NCI-H2107 (cell line): ENCODE results near the gene PAWR.
"Not testable (repeated sequence)": the region's sequence is repeated elsewhere in the genome, so short reads cannot be mapped to it uniquely, and the experiment has no call there.

Source experiments
- DNase-seq: peaks from one replicate; lab custom pipeline; 2025; lab: John Stamatoyannopoulos, UW

PAWR gene

DNA sequence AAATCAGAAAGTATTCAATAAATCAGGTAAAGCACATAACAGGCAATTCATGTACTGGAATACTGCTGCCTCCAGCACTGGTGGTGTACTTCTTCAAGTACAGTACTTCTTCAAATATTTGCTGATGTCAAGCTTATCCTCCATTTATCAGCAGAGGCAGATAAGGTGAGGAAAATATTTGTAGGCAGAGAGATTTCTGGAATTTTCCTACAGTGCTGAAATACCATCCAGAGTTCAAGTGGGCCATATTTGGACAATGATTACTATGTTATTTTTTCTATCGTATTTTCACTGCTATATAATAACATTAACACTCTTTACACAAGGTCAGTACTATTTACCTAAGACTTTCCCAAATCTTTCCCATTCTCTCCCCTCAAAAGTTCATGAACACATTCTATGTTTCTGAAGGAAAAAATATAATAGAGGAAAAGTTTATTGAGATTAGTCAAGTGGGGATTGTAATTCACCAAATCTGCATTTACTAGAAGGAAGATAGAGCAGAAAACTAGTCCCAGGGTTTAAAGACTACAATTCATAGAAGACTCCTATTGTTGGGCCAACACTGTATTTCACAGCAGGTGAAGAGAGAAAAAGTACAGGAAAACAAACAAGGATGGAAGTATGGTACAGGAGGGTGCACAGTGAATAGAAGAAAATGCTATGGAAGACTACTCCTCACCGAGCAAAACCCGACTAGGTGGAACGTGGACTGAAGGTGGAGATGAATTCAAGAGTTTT lies 141.1 kb downstream of the PAWR start:
- no peak for DNase-seq

DNA sequence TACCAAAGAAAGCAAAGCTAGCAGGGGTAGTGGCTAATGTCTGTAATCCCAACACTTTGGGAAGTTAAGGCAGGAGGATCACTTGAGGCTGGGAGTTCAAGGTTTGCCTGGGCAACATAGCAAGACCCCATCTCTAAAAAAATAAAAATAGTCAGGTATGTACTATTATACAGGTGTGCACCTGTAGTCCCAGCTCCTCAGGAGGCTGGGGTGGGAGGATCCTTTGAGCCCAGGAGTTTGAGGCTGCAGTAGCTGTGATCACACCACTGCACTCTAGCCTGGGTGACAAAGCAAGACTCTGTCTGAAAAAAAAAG lies 142.2 kb downstream of the PAWR start:
- DNase-seq: no peak

DNA sequence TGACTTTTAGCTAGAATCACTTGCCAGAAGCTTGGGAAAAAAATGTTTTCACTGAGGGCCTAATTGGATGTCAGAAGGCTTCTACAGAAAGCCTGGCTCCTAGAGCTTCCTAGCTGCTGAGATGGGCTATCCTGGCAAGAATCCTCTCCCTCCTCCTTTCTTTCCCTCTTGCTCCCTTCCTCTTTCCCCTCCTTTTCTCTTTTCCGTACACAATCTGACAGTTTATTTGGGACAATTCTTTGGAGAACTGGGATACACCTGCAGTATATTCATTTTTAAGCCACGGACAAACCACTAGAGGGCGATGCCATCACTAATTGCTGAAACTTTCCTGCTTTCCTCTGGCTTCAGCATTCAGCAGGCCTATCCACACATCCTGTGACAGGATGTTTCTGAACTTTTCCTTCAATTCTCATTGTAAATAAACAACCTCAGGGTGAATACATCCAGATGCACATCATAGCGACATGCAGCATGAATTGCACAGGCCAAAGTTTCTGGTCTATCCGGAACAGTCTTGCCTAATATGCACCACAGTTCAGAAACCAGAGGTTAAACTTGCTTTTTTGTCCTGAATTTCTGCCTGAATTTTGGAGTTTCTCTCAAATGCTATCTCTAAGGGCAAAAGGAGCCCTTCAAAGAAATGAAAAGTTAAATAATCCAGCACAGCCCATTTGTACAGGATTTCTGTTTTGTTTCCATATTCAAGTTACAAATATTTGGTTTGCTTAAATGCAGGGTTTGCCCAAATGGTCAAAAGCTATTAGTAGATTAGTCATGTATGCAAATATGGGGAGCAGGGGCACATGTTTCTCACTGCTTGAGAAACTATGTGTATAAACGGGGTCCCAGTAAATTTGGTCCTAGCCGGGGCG lies 142.8 kb downstream of the PAWR start:
- DNase-seq: no peak

DNA sequence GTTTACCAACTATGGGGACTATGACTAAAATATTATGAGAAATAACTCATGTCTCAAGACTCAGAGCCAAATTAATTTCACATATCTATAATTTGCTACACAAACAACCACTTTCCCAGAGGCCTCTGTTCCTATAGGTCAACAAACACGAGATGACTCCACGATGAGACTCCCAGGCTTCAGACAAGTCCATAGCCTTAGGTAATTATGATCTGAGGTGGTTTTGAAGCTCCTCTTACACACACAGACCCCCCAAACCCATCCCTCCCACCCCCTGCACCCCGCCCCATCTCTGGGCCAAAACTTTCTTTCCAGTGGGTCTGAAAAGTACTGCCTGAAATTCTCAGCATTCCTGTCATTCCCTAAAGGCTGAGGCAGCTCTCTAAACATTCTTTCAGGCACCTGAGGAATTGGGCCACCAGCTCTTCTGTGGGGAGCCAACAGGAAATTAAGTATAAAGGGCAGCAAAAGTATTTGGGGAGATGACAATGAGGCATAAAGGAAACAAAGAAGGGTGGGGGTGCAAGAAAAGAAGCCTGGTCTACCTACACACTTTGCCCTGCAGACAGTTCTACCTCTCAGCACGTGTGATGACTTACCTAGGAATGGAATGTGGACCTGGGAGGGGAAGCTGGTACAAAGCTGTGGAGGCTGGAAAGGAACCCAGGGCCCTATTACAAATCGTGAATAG lies 143.6 kb downstream of the PAWR start:
- DNase-seq: no peak

DNA sequence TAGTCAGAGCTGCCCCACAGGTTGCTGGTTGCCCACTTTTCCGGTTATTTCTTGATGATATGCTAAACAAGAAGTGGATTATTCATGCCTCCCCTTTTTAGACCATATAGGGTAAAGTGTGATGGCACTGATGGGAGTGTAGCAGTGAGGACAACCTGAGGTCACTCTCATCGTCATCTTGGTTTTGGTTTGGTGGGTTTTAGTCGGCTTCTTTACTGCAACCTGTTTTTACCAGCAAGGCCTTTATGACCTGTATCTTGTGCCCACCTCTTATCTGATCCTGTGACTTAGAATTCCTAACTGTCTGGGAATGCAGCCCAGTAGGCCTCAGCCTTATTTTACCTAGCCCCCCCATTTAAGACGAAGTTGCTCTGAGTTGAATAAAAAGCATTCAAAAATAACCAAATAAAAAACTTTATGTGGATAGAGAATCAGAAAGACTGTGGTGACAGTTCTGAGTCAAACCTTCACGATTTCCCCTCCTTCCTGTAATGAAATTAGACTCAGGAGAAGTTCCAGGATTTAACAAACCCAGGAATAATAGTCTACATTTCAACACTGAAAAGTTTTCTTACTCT lies 144.2 kb downstream of the PAWR start:
- no peak for DNase-seq

DNA sequence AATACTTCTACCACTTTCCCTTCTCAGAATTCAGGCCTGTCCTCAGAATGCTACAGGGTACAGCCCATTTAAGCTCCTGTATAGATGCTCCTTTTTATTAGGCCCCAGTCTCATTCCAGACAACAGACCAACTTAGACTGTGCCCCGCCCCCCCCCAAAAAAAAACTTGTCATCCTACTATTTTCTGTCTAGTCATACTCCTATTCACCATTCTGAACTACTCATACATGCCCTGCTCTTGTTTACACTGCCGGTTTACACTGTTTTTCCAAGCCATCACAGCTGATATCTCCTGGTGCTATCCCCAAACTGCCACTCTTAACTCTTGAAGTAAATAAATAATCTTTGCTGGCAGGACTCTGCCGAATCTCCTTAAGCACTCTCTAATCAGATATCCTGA lies 146.3 kb downstream of the PAWR start:
- not testable (repeated sequence) for DNase-seq

DNA sequence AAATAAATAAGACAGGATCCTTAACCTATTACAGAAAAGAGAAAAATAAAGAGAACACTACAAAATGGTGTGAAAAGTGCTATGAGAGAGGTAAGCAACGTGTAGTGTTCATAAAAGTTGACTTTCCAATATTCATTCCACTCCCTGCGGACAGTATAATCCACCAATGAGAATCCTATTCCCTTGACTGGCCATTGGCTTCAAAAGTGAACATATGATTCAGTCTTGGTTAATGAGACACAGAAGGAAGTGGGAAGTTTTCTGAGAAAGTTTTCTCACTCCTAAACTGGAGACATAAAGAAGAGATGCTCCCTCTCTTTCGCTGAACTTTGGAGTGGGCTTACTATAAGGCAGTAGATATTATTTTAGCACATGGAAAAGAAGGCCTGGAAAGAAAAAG lies 153.1 kb downstream of the PAWR start:
- DNase-seq: no peak

DNA sequence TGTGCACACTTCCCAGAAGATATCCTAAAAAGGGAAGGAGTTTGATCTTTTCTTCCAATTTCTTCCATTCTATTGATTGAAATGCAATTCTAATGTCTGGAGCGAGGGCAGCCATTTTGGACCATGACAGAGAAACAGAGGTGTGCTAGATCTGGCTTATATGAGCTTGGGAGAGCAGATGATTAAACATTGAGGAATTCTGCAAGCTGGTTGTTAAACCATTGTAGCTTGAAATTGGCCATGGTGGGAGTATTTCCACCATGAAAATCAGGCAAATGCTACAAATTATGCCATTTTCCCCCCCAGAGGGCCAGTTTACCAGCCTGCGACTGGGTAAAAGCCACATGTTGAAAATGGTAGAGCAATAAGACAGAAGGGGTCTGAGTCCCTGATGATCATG lies 155.0 kb downstream of the PAWR start:
- no peak for DNase-seq
